SHP77 treated with DMSO at 0.1 percent for 48 hours (cell line): ENCODE measurements around the gene CLCN2.

Source experiments
- DNase-seq: peaks from one replicate; lab custom pipeline; 2025; lab: John Stamatoyannopoulos, UW

CLCN2 gene

DNA sequence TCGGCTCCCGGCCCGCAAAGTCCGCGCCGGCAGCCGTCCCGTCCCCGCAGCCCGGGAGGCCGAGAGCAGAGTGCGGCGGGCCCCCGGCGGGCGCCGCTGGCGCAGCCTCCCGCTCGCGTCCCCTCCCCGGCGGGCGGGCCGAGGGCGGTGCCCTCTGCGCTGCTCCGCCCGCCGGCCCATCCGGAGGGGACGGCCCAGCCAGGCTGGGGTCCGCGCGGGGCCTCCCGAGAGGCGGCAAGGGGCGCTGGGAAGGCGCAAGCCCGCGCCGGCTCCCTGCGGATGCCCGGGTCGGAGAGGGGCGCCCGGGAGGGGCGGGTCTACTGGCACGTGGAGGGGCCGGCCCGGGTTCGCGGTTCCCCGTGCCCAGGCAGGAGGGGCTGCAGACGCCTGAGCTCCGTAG, at the start of gene CLCN2, which contains the start of gene POLR2H:
Gene CLCN2 (minus strand): TSS at position 74 of the 400 bp plus-strand sequence. CDS start 126 bp downstream, outside the sequence.
Gene POLR2H (plus strand): TSS at position 179 of the 400 bp plus-strand sequence. CDS start 1,783 bp downstream, outside the sequence.
- no peak for DNase-seq

DNA sequence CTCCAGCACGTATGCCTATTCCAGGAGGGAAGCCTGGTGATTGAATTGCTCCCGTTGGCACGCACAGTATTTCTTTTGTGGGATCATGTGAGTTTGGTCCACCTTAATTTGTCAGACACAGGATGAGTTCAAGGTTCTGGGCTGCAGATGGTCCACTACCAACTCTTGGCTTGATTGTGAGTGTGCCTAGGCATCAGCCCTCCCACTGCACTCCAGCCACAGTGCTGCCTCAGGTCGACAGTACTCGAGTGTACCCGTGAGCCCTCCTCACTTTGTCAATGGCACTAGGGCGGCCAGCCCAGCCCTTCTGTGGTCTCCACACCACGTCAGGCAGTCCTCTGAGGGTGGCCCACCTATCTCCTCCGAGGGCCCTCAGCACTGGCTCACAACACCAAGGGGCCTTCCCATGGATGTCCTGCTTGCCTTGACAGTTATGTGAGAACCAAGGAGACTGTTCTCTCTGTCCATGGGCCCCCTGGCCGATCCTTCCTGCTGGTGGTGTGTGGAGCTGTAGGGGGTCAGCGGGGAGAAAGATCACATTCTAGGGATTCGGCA, 48.6 kb upstream of the CLCN2 start:
- no peak for DNase-seq

DNA sequence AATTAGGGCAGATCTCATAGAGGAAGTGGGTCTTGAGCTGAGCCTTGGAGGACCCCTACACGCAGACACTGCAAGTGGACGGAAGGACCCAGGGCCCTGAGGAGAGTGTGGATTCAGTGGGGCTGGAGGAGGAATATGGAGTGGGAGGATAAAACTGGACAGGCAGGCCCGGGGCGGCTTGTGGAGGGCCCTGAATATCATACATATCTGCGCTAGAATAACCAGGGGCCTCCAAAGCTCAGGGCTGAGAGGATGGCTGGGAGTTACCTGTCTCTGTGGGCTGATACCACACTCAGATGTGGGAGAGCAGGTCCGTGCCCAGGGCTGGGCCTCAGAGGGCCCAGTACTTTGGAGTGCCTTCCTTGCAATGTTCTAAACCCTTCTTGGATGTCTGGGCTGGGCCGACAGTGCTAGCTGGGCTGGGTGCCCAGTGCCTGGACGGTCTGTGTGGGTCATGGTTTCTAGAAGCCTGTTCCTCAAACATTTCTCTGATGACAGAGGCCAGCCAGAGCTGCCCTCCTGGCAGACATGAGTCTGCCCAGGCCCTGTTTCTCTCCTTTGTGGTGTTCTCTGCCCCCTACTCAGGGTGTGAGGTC, 48.0 kb upstream of the CLCN2 start:
- no peak for DNase-seq

DNA sequence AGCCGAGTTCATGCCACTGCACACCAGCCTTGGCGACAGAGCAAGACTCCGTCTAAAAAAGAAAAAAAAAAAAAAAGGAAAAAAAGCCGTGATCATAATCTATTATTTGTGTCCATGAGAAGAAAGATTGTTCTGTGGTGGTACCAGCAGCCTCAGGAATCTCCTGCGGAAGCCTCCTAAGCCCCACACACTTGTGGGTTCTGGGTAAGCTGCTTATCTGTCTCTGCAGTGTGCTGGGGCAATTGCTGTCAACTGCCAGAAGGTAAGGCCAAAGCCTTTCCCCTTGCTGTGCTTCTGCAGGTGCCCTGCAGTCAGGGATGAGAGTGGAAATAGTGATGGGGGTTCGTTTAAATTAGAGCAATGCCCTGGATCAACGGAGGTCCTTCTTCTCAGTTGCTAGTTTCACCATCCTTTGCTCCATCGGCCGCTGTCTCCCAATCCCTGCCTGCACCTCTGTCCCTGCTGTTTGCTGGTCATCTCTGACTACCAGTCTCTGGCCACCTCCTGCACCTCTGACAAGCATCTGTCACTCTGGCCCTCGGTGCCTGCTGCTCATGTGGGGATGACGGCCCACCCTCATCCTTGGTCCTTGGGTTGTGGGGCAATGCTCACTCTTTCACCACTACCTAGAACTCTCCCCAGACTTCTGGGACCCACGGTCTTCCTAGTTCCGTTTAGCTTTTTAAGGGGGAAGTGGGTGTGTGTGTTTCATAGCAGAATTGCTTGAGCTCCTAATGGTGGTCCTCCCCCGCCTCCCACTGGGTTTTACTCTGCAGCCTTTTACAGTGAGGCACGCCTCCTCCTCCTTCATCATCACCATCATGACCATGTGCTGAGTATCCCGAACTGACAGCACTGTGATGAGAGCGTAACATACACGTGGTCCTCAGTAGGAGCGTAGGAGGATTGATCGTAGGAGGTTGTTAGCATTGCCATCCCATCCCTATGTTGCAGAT, 43.9 kb upstream of the CLCN2 start:
- no peak for DNase-seq

DNA sequence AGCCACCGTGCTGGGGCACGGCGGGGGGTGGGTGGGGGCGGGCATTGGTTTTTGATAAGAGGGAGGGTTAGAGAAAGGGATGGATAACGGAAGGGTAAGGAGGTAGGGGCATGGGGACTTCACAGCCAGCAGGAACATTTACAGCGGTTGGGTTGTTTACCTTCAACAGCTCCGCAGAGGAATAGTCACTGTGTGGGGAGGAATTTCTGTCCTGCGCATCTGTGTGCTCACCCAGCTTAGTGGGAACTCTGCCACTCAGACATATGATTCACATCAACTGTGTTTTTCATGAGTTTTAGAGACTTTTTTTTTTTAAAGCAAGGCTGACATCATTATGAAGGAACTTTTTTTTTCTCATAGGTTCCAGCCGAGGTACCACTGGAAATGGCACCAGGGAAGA, 38.0 kb upstream of the CLCN2 start:
- DNase-seq = no peak

DNA sequence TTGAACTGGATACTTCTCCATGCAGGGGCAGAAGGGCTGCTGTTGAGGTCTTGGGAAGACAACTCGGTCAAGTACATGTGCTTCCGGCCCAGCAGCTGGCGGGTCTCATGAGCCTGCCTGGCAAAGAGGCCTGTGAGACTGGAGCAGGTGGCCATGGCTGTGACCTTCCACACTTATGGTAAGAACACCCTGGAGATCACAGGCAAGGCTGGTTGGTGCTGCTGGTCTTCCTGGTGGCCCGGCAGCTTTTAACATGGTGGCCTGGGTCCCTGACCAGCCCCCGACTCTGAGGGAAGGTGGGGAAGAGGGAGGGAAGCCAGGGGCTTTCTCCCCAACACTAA, 33.9 kb upstream of the CLCN2 start:
- peak; percentile 25 for DNase-seq

DNA sequence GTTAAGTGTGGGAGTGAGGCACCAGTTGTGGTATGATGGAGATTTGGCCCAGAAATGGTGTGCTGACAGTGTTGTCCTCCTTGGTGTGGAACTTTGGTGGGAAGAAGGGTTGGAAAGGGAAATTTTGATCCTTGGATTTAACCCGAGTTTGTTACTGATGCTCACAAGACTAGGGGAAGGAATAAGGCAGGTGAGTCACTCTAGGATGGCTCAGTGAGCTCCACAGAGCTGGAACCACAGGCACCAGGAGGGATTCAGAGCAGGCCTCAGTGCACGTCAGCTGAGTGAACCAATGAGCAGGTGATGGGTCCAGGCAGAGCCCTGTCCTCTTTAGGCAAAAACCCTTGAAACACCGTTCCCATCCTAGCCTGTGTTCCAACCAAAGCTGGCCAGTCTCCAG, 29.9 kb upstream of the CLCN2 start:
- no peak for DNase-seq

DNA sequence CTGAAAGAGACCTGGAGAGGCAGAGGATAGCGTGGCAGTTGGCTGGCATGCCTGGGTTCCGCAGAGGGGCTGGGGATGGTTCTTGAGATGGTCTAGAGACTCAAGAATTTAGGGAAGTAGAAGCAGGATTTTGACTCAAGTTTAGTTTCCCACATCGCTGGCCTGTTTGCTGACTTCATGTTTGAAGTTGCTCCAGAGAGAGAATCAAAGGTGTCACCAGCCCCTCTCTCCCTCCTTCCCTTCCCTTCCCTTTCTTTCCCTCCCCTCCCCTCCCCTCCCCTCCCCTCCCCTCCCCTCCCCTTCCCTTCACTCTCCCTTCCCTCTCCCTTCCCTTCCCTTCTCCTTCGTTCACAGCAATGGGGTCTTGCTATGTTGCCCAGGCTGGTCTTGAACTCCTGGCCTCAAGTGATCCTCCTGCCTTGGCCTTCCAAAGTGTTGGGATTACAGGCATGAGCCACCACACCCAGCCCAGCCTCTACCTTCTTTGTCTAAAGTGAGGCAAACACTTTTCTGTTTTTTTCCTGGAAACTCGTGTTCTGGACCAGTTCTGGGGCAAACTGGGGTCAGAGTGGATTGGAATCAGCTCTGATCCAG, 28.6 kb upstream of the CLCN2 start:
- no peak for DNase-seq

DNA sequence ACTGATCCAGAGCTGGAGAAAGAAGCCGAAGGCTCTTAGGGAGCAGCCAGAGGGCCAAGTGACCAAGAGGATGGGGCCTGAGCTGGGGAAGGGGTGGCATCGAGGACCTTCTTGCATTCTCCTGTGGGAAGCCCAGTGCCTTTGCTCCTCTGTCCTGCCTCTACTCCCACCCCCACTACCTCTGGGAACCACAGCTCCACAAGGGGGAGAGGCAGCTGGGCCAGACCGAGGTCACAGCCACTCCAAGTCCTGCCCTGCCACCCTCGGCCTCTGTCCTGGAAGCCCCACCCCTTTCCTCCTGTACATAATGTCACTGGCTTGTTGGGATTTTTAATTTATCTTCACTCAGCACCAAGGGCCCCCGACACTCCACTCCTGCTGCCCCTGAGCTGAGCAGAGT, 28.0 kb upstream of the CLCN2 start:
- DNase-seq = no peak

DNA sequence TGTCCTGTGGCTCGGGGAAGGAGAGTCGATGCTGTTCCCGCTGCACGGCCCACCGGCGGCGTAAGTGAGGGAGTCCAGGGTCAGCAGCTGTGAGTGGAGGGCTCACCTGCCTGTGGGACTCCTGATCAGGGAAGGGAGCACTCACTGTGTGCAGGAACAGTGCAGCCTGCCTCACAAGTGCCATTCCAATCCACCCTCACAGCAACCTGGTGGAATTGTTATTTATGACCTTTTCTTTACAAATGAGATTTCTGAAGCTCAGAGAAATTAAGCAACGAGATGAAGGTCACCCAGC, 27.5 kb upstream of the CLCN2 start:
- no peak for DNase-seq

DNA sequence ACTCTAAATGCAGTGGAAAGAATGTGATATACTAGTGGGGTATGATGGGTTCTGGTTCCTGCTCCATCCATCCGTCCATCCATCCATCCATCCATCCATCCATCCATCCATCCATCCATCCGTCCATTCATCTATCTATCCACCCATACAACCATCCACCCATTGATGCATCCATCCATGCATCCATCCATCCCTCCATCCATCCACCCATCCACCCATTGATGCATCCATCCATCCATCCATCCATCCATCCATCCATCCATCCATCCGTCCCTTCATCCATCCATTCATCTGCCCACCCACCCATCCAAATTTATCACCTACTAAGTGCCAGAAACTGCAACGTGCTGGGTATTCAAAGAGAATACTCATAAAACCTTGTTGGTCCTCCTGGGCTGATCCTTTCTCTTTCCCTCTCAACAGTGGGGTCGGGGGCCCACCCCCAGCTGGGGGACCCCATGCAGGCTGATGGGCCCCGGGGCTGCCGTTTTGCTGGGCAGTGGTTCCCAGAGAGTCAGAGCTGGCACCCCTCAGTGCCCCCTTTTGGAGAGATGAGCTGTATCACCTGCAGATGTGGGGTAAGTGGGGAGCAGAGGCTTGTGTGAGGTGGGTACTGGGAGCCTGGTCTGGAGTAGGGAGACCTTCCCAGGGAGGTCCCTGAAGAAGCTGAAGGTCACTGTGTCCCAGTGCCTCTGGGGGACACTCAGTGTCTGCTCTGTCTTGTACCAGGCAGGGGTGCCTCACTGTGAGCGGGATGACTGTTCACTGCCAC, 26.9 kb upstream of the CLCN2 start:
- DNase-seq = no peak

DNA sequence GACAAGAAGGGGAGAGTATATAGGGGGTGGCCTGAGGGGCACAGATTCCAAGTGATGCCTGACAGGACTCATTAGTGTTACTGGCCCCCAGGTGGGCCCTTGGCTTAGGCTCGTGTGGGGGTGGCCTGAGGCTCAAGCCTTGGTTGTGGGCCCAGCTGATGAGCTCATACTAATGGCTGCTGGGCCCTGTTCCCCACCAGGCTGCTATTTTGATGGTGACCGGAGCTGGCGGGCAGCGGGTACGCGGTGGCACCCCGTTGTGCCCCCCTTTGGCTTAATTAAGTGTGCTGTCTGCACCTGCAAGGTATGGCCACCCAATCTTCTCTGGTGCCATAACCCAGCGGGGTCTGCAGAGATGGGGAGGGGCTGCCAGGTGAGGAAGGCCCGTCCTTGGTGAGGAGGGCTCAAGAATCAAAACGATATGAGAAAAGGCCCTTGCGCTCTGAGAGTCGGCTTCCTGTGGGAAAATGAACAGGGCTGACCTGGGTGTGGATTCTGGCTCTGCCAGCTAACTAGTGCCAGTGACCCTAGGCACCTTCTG, 25.8 kb upstream of the CLCN2 start:
- no peak for DNase-seq

DNA sequence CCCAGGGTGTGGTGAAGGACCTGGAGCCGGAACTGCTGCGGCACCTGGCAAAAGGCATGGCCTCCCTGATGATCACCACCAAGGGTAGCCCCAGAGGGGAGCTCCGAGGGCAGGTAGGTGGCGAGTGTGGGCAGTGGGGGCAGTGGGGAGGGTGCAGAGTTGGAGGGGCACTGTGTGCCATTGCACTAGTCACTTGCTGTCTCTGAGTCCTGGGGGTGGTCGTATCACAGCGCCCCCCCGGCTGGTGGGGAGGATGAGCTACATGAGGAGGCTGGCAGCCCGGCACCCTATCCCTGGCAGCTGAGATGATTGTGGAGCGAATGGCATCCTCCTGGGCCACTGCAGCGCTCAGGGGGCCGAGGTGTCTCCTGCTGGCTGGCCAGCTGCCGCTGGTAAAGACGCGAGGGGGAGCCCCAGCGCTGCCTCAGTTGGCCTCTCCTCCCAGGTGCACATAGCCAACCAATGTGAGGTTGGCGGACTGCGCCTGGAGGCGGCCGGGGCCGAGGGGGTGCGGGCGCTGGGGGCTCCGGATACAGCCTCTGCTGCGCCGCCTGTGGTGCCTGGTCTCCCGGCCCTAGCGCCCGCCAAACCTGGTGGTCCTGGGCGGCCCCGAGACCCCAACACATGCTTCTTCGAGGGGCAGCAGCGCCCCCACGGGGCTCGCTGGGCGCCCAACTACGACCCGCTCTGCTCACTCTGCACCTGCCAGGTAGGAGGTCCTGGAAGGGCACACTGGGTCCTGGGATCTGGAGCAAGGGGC, 24.8 kb upstream of the CLCN2 start:
- DNase-seq = no peak

DNA sequence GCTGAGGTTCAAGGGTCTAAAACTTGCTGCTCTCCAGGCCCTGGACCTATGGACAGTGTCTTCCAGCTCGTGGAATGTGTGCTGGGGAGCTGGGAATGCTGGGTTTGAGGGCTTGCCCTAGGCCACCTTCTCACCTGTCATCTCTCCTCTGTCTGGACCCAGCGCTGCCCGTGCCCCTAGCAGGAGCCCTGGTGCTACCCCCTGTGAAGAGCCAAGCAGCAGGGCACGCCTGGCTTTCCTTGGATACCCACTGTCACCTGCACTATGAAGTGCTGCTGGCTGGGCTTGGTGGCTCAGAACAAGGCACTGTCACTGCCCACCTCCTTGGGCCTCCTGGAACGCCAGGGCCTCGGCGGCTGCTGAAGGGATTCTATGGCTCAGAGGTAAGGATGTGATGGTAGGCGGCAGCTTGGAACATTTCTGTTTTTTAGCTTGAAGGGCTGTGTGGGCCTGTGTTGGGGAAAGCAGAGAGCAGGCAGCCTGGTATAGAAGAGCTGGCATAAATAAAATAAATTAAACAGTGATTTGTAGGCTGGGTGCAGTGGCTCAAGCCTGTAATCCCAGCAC, 23.5 kb upstream of the CLCN2 start:
- no peak for DNase-seq

DNA sequence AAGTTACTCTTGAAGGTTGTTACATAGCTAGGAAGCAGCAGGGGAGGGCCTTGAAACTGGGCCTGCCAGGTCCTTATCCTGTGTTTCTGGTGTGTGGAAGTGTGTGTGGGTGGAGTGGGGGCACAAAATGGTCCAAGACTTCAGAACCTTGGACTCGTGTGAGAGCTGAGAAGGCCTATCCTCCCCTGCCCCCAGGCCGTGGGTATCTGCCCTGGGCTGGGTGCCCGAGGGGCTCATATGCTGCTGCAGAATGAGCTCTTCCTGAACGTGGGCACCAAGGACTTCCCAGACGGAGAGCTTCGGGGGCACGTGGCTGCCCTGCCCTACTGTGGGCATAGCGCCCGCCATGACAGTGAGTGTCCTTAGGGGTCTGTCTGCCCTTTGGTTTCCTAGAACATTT, 22.9 kb upstream of the CLCN2 start:
- DNase-seq = no peak

DNA sequence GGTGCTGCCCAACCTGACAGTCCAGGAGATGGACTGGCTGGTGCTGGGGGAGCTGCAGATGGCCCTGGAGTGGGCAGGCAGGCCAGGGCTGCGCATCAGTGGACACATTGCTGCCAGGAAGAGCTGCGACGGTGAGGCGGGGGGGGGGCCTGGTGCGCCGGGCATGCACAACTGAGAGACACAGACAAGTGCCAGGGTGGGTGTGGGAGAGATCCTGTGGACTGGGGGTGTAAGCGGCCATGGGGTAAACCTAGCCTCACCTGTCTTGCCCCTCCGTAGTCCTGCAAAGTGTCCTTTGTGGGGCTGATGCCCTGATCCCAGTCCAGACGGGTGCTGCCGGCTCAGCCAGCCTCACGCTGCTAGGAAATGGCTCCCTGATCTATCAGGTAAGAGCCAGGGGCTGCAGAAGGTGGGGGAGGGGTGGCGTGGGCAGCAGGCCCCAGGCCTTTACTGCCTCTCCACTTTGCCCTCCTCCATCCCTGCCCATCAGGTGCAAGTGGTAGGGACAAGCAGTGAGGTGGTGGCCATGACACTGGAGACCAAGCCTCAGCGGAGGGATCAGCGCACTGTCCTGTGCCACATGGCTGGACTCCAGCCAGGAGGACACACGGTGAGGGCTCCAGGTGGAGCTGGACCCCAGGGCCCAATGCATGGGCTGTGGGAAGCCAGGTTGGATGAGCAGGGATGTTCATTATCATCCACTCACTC, 21.8 kb upstream of the CLCN2 start:
- DNase-seq = no peak

DNA sequence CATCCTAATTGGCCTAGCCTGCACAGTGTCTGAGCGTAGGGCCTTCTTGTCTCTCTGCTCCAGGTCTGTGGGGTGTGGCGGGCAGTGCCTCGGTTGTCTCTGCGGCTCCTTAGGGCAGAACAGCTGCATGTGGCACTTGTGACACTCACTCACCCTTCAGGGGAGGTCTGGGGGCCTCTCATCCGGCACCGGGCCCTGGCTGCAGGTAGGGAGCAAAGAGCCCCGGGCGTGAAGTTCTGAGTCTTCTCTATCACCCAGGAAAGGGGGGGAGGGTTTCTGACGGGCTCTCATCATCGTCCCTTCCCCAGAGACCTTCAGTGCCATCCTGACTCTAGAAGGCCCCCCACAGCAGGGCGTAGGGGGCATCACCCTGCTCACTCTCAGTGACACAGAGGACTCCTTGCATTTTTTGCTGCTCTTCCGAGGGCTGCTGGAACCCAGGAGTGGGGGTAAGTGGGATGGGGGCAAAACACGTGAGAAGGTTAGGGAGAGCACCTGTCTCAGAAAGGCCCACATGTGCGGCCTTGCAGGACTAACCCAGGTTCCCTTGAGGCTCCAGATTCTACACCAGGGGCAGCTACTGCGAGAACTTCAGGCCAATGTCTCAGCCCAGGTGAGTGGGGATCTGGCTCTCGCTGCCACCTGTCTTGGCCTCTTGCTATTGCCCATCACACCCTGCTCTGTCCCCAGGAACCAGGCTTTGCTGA, 21.1 kb upstream of the CLCN2 start:
- no peak for DNase-seq

DNA sequence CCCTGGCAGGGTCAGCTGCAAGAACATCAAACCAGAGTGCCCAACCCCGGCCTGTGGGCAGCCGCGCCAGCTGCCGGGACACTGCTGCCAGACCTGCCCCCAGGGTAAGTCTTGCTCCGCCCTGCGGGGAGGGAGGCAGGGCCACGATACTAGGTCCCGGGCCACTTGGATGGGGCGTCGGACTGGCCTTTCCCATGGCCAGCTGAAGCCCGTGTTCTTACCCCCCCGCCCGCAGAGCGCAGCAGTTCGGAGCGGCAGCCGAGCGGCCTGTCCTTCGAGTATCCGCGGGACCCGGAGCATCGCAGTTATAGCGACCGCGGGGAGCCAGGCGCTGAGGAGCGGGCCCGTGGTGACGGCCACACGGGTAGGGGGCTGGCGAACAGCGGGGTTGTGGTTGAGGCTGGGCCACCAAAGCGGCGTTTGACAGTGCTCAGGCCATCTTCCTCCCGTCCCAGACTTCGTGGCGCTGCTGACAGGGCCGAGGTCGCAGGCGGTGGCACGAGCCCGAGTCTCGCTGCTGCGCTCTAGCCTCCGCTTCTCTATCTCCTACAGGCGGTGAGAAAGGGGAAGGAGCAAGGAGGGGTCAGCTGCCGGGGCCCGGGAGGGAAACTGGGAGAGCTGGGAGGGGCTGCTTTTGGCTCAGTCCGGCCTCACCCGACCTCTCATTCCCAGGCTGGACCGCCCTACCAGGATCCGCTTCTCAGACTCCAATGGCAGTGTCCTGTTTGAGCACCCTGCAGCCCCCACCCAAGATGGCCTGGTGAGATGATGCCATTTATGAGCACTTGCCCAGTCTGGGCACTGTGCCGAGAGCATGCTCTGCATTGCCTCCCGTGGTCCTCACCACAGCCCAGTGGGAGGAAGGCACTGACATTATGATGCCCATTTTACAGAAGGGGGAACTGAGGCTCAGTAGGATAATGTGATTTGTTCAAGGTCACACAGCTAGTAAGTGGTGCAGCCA, 20.1 kb upstream of the CLCN2 start:
- DNase-seq = no peak
